GM13976 (cell line): ENCODE measurements around the gene OMA1.
"Not testable (repeated sequence)": the region's sequence is repeated elsewhere in the genome, so short reads cannot be mapped to it uniquely, and the experiment has no call there.

Source experiments
- DNase-seq: peaks from one replicate; pipeline ENCODE4 v3.0.0; 2012; ENCODE audit warnings: low spot score
- in situ Hi-C: fragments of 300-500 bp; cut with MboI; formaldehyde crosslinking; loops from one replicate; pipeline ENCODE4 v1.12.0; 2022; ENCODE audit warnings: low sequenced_read_pairs, mixed read lengths, inconsistent platforms; ENCODE audit not compliant: unreplicated experiment
- TF ChIP-seq, protein P1 (sequence below): IDR thresholded peaks from 2 replicates; pipeline ENCODE4 v1.5.1; 2012; ENCODE audit warnings: borderline replicate concordance, mild to moderate bottlenecking; ENCODE audit not compliant: insufficient read depth; ENCODE audit errors: extremely low read depth, missing control alignments, control extremely low read depth

Gene OMA1

DNA sequence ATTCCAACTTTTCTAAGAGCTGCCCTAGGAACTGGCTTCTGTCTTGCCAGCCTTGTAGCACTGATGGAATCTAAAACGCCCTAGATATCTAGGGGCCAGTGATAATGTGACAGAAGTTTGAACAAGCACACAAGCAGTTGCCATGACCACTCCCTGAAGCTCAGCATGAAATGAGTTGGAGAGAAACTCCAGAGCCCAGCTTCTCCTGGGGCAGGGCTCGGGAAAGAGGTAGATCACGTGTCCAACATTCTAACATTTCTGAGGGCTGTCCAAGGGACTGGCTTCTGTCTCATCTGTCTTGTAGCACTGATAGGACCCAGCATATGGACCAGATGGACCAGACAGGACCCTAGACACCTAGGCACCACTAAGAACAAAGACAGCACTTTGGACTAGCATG, 37.9 kb downstream of the OMA1 start:
- TF ChIP-seq, protein P1, sequence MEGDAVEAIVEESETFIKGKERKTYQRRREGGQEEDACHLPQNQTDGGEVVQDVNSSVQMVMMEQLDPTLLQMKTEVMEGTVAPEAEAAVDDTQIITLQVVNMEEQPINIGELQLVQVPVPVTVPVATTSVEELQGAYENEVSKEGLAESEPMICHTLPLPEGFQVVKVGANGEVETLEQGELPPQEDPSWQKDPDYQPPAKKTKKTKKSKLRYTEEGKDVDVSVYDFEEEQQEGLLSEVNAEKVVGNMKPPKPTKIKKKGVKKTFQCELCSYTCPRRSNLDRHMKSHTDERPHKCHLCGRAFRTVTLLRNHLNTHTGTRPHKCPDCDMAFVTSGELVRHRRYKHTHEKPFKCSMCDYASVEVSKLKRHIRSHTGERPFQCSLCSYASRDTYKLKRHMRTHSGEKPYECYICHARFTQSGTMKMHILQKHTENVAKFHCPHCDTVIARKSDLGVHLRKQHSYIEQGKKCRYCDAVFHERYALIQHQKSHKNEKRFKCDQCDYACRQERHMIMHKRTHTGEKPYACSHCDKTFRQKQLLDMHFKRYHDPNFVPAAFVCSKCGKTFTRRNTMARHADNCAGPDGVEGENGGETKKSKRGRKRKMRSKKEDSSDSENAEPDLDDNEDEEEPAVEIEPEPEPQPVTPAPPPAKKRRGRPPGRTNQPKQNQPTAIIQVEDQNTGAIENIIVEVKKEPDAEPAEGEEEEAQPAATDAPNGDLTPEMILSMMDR, result no peak
- in situ Hi-C loops, result loop anchor here (25.0 kb wide), 1 partner anchor 1254 kb away; no protein-coding TSS in a partner anchor
- no peak for DNase-seq

DNA sequence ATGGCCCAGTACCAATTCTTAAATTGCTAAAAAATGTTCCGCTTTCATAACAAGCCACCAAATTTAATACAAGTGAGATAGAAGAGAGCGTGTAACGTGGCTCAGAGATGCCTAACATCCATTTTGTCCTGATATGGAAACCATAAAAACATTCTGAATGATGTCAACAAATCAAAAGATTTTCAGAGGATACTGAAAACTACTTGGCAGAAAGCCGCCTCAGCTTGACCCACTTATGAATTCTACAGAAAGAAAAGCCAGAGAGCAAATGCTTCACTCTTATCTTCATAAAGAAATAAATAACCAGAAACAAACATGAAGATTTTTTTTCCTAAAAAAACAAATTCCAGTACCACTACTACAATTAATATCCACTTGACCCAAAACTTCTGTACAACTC, 41.2 kb downstream of the OMA1 start:
- in situ Hi-C loops, result loop anchor here (25.0 kb wide), 1 partner anchor 1257 kb away; no protein-coding TSS in a partner anchor
- TF ChIP-seq, protein P1, result no peak
- DNase-seq, result no peak

GRCh38 chr1:58502519-58502918, 44.0 kb downstream of the OMA1 start:
- in situ Hi-C loops, result loop anchor here (25.0 kb wide), 1 partner anchor 1260 kb away; no protein-coding TSS in a partner anchor

DNA sequence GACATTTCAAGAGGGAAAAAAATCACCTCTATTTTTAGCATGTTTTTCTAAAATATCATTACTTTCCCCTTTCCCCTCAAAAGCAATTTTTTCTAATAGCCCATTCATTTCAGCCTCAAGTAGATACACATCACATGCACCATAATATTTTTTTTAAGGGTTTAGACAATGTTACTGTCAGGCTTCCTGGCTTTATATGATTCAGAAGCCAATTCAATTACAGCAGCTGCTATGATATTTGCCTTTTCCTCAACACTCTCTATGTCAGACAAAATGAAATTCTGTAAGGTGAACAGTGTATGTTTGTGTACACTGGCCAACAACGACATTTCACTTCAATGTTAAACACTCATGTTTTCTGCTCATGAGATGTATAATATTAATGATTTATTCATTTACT, 46.5 kb downstream of the OMA1 start:
- TF ChIP-seq, protein P1, result no peak
- in situ Hi-C loops, result loop anchor here (25.0 kb wide), 1 partner anchor 1262 kb away; no protein-coding TSS in a partner anchor
- no peak for DNase-seq

More at GRCh38 chr1:58502519-58502918, 44.0 kb downstream of the OMA1 start:
- TF ChIP-seq, protein P1, result no peak
- DNase-seq, result no peak

GRCh38 chr1:58497499-58497898, 49.0 kb downstream of the OMA1 start:
- TF ChIP-seq, protein P1, result no peak
- in situ Hi-C loops, result no loop called here
- DNase-seq, result no peak

- in situ Hi-C loops, result no loop called here
- DNase-seq, result no peak
- TF ChIP-seq, protein P1, result no peak
Measured at GRCh38 chr1:58496042-58496441, 50.5 kb downstream of the OMA1 start.

- in situ Hi-C loops, DNase-seq: not testable (repeated sequence)
Measured at GRCh38 chr1:58488914-58489313, 57.6 kb downstream of the OMA1 start.
